Spleen (tissue), 11 donors: ENCODE results near the gene NCBP2. TPM values are rescaled to one million over a fixed set of nuclear protein-coding genes. Genes with fewer than 3 reads are reported as not detected.

ENCODE experiments used
- DNase-seq: peaks from one replicate; pipeline ENCODE4 v3.0.0-alpha.2; 2020
- H3K27ac ChIP-seq, 8 donors: fragments of 200-600 bp; sonication (generic) in 7 of 8; 1 replicate in 4 of 8; 2 replicates in 4 of 8; pipeline versions ENCODE4 v1.5.0 to v1.8.0; 2016 to 2021; ENCODE audit warnings: inconsistent platforms in 4 of 8, mild to moderate bottlenecking in 4 of 8, moderate library complexity in 1 of 8
- H3K27me3 ChIP-seq, 7 donors: fragments of 200-600 bp; sonication (generic) in 6 of 7; replicated peaks in 1 of 7; 1 replicate in 4 of 7; 2 replicates in 3 of 7; pipeline versions ENCODE4 v1.5.0 to v1.8.0; 2016 to 2021; ENCODE audit warnings: inconsistent platforms in 3 of 7, mild to moderate bottlenecking in 1 of 7
- H3K36me3 ChIP-seq, 6 donors: fragments of 200-600 bp; sonication (generic) in 5 of 6; 1 replicate in 4 of 6; 2 replicates in 2 of 6; pipeline versions ENCODE4 v1.5.0 to v1.8.0; 2016 to 2021; ENCODE audit warnings: inconsistent platforms in 2 of 6
- H3K4me1 ChIP-seq, 6 donors: fragments of 200-600 bp; sonication (generic) in 5 of 6; 1 replicate in 3 of 6; 2 replicates in 3 of 6; pipeline versions ENCODE4 v1.5.0 to v1.8.0; 2016 to 2021; ENCODE audit warnings: inconsistent platforms in 3 of 6
- H3K4me3 ChIP-seq, 8 donors: fragments of 200-600 bp; sonication (generic) in 7 of 8; 1 replicate in 4 of 8; 2 replicates in 4 of 8; pipeline versions ENCODE4 v1.5.0 to v1.8.0; 2016 to 2021; ENCODE audit warnings: inconsistent platforms in 4 of 8, mild to moderate bottlenecking in 4 of 8, moderate library complexity in 2 of 8
- H3K9me3 ChIP-seq, 8 donors: fragments of 200-600 bp; sonication (generic) in 7 of 8; 1 replicate in 4 of 8; 2 replicates in 4 of 8; pipeline versions ENCODE4 v1.5.0 to v1.8.0; 2016 to 2021; ENCODE audit warnings: inconsistent platforms in 4 of 8
- CTCF ChIP-seq, 11 experiments: fragments of 200-600 bp in 7 of 11; fragments of 450-650 bp in 4 of 11; sonication (generic) in 4 of 11; IDR thresholded peaks in 8 of 11; conservative IDR thresholded peaks in 3 of 11; 1 replicate in 7 of 11; 2 replicates in 4 of 11; pipeline versions ENCODE4 v1.4.0 to v1.8.0; 2016 to 2021; ENCODE audit warnings: antibody characterized with exemption in 11 of 11, inconsistent platforms in 4 of 11, mild to moderate bottlenecking in 1 of 11
- POLR2A ChIP-seq, 3 donors: fragments of 450-650 bp; IDR thresholded peaks; one replicate each; pipeline ENCODE4 v1.5.1; 2017; ENCODE audit warnings: antibody characterized with exemption in 3 of 3, mild to moderate bottlenecking in 1 of 3
- POLR2AphosphoS5 ChIP-seq, 3 donors: sonication (generic); formaldehyde crosslinking; IDR thresholded peaks; one replicate each; pipeline ENCODE4 v1.5.1; 2017; ENCODE audit warnings: antibody characterized with exemption in 3 of 3
- WGBS, 5 donors: extraction: QIAGEN DNeasy Blood & Tissue Kit in 3 of 5; methylation state at CpG; one replicate each; pipeline versions ENCODE4 v1.1.5 to v1.1.7; 2013 to 2018; 5-methylcytosine and 5-hydroxymethylcytosine counted together
- intact Hi-C: fragments of 100-400 bp; cut with DNase I; formaldehyde crosslinking; loops from one replicate; pipeline ENCODE4 v1.15.0; 2023; ENCODE audit warnings: low total_unique reads
- polyA plus RNA-seq, 3 donors: library from polyadenylated mRNA; stranded (reverse); fragments of 200-250 nt; gene quantifications; one replicate each; pipeline ENCODE4 v1.2.1, GENCODE V29; 2013
- total RNA-seq, 7 donors: library from RNA; depleted of rRNA in 3 of 7; stranded (reverse); fragments of >200 nt in 3 of 7; fragmentation: NEBNext Ultra II Directional in 4 of 7; extraction: Animal tissue kit (Norgen Biotek cat#: 25700) in 4 of 7; gene quantifications; one replicate each; pipeline versions ENCODE4 v1.1.0 to v1.2.1, GENCODE V29; 2016 to 2021
- donor health status: healthy with polysubstance abuse.
- donor health status: DM: no; HTN: no; CAD: no; lungs with moderate emphysema.
- donor health status: DM: no; HTN: no; CAD: no.
- donor health status: Bipolar disorder and iron deficiency.
- donor health status: healthy.
- donor health status: DM: no; HTN: no; CAD: no.
- donor health status: DM: yes; HTN: yes; CAD: no.

Gene NCBP2
- total and polyA plus RNA-seq, 10 donors: 44.6 to 61.1 (median 49.9) TPM

- Histone ChIP-seq H3K4me1 (no peaks in the 10 kb centered on the region), H3K36me3 (no peaks in the 10 kb centered on the region), H3K27me3 (peaks cover 0 to 22% (median 0%) of the 10 kb centered on the region in 7 donors), H3K9me3 (no peaks in the 10 kb centered on the region), H3K4me3 (no peak overlapping the region), H3K27ac (no peak overlapping the region)
- TF ChIP-seq CTCF (IDR thresholded peaks at IDR 0.05 in 8 of 11, conservative IDR thresholded peaks at IDR 0.05 in 3 of 11) (no peak), POLR2A (IDR thresholded peaks at IDR 0.05) (no peak), POLR2AphosphoS5 (IDR thresholded peaks at IDR 0.05) (no peak)
- DNase-seq: peak; percentile 59
- intact Hi-C loops: no loop called here
- WGBS, 5 donors: 87 to 91% (median 89%) methylated on average over 19 of the region's 19 CpGs
Measured at GRCh38 chr3:196989721-196990262, 47.5 kb upstream of the NCBP2 start.

- Histone ChIP-seq H3K27ac (no peak overlapping the region), H3K36me3 (no peaks in the 10 kb centered on the region), H3K9me3 (peaks cover 0 to 8% (median 4%) of the 10 kb centered on the region in 8 donors), H3K4me1 (no peaks in the 10 kb centered on the region), H3K4me3 (no peak overlapping the region), H3K27me3 (peaks cover 0 to 22% (median 0%) of the 10 kb centered on the region in 7 donors)
- peak; percentile 35 for DNase-seq
- WGBS, 5 donors: 70 to 79% (median 74%) methylated on average over 7 to 12 of the region's 12 CpGs
- intact Hi-C loops: no loop called here
- no peak for TF ChIP-seq POLR2A (IDR thresholded peaks at IDR 0.05)
- no peak for TF ChIP-seq CTCF (IDR thresholded peaks at IDR 0.05 in 8 of 11, conservative IDR thresholded peaks at IDR 0.05 in 3 of 11)
- no peak for TF ChIP-seq POLR2AphosphoS5 (IDR thresholded peaks at IDR 0.05)
Measured at GRCh38 chr3:196988241-196989029, 46.1 kb upstream of the NCBP2 start.

GRCh38 chr3:196987022-196987421 lies 44.7 kb upstream of the NCBP2 start:
- Histone ChIP-seq H3K4me3 (no peak overlapping the region), H3K27me3 (peaks cover 0 to 22% (median 0%) of the 10 kb centered on the region in 7 donors), H3K36me3 (no peaks in the 10 kb centered on the region), H3K9me3 (peaks cover 0 to 19% (median 14%) of the 10 kb centered on the region in 8 donors), H3K4me1 (no peaks in the 10 kb centered on the region), H3K27ac (no peak overlapping the region)
- intact Hi-C loops: no loop called here
- TF ChIP-seq CTCF (IDR thresholded peaks at IDR 0.05 in 8 of 11, conservative IDR thresholded peaks at IDR 0.05 in 3 of 11): no peak
- TF ChIP-seq POLR2AphosphoS5 (IDR thresholded peaks at IDR 0.05): no peak
- no peak for TF ChIP-seq POLR2A (IDR thresholded peaks at IDR 0.05)
- DNase-seq: peak; percentile 33
- 76 to 89% (median 84%) methylated on average over 8 to 10 of the region's 10 CpGs for WGBS, 5 donors
